Subcutaneous adipose tissue (tissue), 4 donors: ENCODE results near the gene UGT1A4. TPM values are rescaled to one million over a fixed set of nuclear protein-coding genes. Genes with fewer than 3 reads are reported as not detected.

Experiments used
- total RNA-seq, 4 donors: library from RNA; depleted of rRNA; stranded (reverse); fragments of >200 nt; gene quantifications; one replicate each; pipeline ENCODE4 v1.1.0, GENCODE V29; 2016
- TF ChIP-seq, protein P1 (sequence below): fragments of 450-650 bp; IDR thresholded peaks from one replicate; pipeline ENCODE4 v1.5.1; 2016; ENCODE audit warnings: low read depth, mild to moderate bottlenecking, control low read depth, antibody characterized with exemption, moderate library complexity

The UGT1A4 gene
- total RNA-seq, 4 donors from 2014 or later: not detected

GRCh38 chr2:233822101-233822771 lies 103.7 kb downstream of the UGT1A4 start:
- TF ChIP-seq, protein P1, sequence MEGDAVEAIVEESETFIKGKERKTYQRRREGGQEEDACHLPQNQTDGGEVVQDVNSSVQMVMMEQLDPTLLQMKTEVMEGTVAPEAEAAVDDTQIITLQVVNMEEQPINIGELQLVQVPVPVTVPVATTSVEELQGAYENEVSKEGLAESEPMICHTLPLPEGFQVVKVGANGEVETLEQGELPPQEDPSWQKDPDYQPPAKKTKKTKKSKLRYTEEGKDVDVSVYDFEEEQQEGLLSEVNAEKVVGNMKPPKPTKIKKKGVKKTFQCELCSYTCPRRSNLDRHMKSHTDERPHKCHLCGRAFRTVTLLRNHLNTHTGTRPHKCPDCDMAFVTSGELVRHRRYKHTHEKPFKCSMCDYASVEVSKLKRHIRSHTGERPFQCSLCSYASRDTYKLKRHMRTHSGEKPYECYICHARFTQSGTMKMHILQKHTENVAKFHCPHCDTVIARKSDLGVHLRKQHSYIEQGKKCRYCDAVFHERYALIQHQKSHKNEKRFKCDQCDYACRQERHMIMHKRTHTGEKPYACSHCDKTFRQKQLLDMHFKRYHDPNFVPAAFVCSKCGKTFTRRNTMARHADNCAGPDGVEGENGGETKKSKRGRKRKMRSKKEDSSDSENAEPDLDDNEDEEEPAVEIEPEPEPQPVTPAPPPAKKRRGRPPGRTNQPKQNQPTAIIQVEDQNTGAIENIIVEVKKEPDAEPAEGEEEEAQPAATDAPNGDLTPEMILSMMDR: no peak

Other genes with a start within 250 kb of the UGT1A4 start
- gene USP40, start 152.0 kb upstream of the UGT1A4 start, total RNA-seq: 10 to 100 TPM; 21.8 to 60.3 (median 38.2) TPM
- not detected for gene UGT1A8, start 101.1 kb upstream of the UGT1A4 start, total RNA-seq
- gene UGT1A10, start 82.3 kb upstream of the UGT1A4 start, total RNA-seq: not detected
- gene UGT1A9, start 46.8 kb upstream of the UGT1A4 start, total RNA-seq: not detected
- gene UGT1A7, start 36.8 kb upstream of the UGT1A4 start, total RNA-seq: under 1 TPM in 1 of 4 donors, not detected in 3; 0.88 TPM
- gene UGT1A6, start 25.8 kb upstream of the UGT1A4 start, total RNA-seq: not detected
- not detected for gene UGT1A5, start 5.8 kb upstream of the UGT1A4 start, total RNA-seq
- not detected for gene UGT1A3, start 10.3 kb downstream of the UGT1A4 start, total RNA-seq
- gene UGT1A1, start 41.5 kb downstream of the UGT1A4 start, total RNA-seq: not detected
- not detected for gene MROH2A, start 59.6 kb downstream of the UGT1A4 start, total RNA-seq
- 1 to 10 TPM in 2 of 4 donors, not detected in 2; 1.9 to 2.0 TPM for gene HJURP, start 135.8 kb downstream of the UGT1A4 start, total RNA-seq
- gene TRPM8, start 198.6 kb downstream of the UGT1A4 start, total RNA-seq: 1 to 10 TPM in 1 of 4 donors, not detected in 3; 1.7 TPM